CD4-positive, alpha-beta T cell treated with Interleukin-4 for 4 hours (primary cell): ENCODE data around the gene B4GALNT1.
"Not testable (repeated sequence)": the region's sequence is repeated elsewhere in the genome, so short reads cannot be mapped to it uniquely, and the experiment has no call there.

Source experiments
- DNase-seq: peaks from one replicate; pipeline ENCODE4 v3.0.0-alpha.2; 2020

B4GALNT1 gene

DNA sequence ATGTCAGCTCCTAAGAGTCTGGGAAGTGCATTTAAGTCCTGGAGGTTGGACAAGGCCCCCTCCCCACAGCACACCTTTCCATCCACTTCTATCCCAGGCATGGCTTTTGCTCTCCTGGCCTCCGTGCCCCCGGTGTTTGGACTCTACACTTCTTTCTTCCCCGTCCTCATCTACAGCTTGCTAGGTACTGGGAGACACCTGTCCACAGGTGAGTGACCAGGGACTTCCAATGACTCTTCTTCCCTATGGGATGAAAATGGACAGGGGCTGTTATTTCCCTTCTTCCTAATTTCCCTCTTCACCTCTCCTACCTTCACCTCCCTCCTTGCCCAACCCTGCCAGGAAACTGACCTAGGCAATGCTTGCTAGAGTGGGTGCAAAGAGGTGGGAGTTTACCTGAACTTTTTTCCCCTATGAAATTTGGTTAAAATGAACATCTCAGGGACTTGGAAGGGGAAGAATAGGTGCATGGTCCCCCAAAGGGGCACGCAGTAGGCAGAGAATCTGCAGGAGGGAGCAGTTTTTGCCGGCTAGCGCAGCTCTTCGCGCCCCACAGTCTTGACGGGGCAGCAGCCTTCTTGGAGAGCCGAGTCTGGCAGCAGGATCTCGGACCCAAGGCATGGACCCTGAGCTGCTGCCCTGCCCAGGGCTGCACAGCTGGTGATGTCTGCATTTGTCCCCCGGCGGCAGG is 12.6 kb downstream of the B4GALNT1 start:
- DNase-seq, result no peak

DNA sequence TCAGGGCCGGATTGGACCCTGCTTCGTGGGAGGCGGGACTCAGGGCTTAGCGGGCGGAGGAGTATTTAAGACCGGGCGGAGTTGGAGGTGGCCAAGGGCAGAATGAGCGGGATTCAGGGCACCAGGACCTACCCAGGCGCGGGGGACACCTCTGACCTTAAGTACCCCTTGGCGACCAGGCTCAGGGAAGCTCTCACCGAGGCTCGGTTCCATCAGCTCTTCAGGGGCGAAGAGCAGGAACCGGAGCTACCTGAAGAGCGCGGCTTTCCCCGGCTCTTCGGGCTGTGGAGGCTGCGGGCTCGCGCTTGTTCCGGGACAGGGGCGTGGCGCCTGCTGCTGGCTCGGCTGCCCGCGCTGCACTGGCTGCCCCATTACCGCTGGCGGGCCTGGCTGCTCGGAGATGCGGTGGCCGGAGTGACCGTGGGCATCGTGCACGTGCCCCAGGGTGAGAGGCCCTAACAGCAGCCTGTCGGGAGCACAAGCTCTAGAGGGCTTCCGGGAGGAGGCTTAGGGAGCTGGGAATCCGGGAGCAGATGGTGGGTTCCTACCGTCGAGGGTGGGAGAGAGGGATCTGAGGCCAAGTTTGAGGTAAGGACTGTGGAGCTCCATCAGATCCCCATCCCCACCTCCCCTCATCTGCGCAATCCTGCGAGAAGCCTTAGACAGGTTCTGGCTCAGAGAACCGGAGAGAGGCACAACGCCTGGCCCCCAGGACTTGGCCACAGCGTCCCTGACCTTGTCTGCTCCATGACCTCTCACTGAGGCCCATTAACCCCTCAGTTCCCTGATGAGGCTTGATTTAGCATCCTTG is 13.4 kb downstream of the B4GALNT1 start:
- no peak for DNase-seq

DNA sequence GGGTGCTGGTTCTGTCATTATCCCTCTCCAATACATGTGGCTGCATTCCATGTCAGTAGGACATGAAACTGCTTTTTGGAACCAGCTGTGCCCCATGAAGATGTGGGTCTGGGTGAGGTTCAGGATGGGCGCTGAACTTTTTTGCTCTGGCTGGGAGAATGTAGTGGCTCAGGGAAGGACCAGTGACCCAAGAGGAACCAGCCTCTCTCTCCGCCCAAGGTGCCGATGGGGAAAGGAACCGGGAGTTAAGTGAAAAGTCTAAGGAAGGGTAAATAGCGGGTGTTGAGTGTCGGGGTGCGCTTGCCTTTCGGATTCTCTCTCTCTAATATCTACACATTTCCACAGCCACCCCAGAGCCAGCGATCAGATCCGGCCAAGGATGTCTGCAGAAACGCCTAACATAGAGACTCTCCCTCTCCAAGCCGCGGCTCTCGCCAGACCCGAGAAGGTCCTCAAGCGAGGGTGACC is 14.0 kb downstream of the B4GALNT1 start:
- DNase-seq, result no peak

DNA sequence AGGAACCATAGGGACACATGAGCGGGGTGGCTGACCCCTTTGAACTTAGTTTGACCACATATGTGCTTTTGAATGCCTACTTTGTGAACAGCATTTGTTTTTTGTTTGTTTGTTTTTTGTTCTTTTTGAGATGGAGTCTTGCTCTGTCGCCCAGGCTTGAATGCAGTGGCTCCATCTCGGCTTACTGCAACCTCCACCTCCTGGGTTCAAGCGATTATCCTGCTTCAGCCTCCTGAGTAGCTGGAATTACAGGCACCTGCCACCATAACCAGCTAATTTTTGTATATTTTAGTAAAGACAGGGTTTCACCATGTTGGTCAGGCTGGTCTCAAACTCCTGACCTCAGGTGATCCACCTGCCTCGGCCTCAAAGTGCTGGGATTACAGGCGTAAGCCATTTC is 14.6 kb downstream of the B4GALNT1 start:
- DNase-seq, result not testable (repeated sequence)

DNA sequence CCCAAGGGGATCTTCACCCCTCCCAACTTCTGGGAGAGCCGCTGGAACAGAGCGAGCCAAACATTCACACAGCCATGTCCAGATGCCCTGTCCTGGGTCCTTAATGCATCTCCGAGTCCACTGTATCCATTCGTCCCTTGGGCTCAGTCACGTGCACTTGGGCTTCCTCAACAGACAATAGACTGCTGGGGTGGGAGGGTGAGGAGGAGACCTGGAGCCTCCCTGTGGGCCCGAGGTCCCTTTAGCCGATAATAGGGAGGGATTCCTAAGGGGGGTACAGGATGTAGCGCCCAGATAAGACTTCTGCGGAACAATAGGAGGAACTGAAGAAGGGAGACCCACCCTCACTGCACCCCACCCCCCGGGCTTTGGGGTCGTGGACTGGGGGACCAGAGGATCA is 15.1 kb downstream of the B4GALNT1 start:
- DNase-seq, result no peak

DNA sequence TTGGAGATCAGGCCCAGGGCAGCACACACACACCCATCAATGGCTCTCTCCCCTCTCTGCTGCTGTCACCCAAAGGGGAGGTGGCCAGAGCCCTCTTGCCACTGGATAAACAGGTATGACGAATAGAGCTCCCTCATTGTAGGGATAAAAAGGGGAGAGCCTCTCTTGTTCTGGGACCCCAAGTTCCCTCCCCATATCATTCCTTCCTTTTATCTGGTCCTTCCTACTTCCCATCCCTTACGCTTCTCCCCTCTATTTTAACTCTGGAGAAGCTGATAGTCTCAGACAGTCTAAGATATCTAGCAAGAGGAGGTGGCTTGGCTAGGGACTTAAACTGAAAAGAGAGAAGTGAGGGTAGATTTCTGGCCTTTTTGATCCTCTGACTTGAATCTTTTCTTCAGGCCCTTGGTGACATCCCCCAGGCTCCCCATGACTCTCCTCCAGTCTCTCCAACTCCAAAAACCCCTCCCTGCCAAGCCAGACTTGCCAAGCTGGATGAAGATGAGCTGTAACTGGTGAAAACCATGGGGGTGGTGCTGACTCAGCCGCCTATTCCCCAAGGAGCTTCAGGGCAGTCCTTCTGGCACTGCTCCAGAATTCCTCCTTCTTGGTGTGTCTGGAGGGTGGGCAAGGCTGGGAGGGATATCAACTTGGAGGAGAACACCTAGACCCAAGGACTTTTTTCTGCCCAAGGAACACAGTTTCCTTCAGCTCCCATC is 16.5 kb downstream of the B4GALNT1 start:
- no peak for DNase-seq

DNA sequence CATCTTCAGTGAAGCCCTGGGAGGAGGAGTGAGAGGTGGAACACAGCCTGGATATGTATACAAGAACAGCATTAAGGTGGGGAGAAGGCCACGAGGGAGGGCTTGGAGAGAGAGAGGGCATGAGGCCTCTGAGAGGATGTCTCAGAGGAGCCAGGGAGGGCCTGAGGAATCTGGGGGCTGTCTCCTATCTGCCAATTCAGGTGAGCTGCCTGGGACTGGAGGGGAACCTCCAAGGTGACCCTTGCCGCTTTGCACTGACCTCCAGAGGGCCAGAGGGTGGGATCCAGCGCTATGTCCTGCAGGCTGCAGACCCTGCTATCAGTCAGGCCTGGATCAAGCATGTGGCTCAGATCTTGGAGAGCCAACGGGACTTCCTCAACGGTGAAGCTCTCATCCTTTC is 17.4 kb downstream of the B4GALNT1 start:
- DNase-seq, result no peak

DNA sequence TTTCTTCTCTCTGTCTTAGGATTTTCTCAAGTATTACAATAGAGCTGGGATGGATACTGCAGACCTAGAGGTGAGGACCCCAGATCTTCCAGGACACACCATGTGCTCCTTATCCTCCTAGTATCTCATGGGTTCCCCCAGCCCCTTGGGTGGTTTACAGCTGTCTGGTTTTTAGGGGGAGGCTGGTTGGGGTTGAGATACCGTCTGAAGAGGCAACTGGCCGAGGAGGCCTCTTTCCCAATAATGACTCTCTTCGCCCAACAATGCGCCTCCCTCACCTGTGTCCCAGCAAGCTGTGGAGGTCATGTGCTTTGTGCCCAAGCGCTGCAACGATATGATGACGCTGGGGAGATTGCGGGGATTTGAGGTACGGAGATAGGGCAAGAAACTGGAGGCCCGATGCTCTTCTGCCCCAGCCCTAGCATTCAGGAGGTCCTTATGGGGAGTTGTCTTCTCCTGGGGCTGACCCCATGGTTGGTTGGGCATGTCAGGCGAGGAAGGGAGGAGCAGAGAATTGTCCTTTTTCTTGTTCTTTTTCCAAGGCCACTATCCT is 18.0 kb downstream of the B4GALNT1 start:
- DNase-seq, result no peak

DNA sequence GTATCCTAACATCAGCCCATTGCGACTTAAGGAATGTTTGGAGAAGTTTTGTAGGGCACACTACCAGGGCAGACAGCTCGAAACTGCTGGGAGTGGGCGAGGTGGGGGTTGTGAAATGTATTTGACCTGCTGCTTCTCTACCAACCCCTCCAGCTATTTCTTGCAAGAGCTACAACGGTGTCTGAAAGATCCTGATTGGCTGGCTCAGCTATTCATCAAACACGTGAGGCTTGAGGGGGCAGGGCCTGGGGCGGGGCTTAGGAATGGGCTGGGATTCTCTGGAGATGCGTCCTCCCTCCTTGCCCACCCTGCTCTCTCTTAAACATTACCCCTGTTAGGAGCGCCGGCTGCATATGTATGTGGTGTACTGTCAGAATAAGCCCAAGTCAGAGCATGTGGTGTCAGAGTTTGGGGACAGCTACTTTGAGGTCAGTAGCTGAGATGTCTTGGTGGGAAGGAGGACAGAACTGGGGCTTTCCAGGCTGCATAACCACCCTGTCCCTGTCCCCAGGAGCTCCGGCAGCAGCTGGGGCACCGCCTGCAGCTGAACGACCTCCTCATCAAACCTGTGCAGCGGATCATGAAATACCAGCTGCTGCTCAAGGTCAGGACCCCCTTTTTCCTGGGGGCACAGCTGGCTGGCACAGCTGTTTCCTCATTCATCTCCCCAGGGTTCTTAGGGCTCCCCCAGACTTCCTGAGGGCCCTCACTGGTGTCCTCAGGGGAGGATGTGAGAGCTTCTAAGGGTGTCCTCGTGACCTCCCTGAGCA is 18.6 kb downstream of the B4GALNT1 start:
- DNase-seq, result no peak

DNA sequence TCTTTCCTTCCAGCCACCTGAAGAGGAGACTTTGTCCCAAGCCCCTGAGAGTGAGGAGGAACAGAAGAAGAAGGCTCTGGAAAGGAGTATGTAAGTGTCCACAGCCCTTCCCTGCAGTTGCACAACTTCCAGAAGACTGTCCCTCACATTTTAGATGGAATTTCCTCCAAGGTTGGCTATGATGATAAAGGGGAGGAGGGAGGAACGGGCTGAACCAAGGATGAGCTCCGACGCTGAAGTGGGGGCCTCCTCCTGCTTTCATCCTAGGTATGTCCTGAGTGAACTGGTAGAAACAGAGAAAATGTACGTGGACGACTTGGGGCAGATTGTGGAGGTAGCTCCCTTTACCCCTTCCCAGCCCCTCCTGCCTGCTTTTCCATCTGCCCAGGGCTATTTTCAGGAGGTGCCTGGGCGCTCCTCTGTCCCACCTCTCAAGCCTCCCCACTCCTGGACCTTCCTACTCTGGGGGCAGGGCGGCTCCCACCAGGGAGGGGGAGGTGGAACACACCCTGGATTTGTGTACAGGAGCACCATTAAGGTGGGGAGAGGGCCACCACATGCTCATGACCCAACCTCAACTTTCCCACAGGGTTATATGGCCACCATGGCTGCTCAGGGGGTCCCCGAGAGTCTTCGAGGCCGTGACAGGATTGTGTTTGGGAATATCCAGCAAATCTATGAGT is 19.4 kb downstream of the B4GALNT1 start:
- DNase-seq, result no peak

DNA sequence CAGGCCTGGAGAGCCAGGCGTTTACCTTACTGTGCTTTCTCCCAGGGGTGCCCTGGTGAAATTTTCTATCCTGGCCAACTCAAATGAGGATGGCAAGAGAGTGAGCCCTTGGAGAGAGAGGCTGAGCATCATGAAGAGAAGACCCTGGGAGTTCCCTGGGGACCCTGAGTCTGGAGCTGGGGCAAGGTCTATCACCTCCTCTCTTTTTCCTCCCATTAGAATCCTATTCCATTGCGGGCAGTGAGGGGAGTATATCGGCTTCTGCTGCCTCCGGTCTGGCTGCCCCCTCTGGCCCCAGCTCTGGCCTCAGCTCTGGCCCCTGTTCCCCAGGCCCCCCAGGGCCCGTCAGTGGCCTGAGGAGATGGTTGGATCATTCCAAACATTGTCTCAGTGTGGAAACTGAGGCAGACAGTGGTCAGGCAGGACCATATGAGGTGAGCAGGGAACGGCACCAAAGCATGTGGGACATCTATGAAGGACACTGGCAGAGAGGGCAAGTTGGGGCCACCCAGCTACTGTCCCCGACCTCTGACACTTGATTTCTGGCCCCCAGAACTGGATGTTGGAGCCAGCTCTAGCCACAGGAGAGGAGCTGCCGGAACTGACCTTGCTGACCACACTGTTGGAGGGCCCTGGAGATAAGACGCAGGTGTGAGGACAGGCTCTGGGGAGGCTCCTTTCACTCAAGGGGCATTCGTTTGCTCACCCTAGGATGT is 20.1 kb downstream of the B4GALNT1 start:
- DNase-seq, result no peak

DNA sequence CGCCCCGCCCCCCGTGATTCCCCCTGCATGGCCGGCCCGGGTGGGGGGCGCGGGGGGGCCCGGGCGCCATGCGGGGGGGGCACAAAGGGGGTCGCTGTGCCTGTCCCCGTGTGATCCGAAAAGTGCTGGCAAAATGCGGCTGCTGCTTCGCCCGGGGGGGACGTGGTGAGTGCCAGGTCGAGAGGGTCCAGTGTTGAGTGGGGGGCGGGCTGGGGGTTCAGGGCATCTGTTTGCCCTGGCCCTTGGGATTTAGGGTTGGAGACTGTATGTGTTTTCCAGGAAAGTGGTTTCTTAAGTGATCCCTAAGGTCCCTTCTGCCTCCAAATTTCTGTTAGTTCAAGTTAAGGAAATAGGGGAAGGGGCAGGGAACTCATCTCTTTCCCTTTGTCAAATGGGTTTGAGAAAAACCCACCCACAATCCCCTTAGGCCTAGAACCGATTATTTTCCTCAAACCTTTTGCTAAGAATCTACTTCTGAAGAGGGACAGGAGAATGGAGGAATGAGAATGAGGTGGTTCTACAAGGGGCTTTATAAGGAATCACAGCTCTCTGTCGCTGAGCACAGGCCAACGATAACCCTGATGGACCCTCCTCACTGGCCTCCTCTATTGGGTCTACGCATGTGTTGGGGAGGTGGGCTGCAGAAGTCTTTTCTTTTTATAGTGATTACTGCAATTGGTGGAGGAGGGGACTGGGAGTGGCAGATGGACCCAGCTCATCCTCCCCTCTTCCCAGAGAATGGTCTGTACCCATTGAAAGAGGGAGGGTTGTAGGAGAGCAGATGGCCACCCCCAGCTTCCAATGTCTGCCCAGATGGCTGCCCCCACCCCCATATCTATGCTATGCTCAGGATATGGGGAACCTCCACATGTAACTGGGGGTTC is 20.9 kb downstream of the B4GALNT1 start:
- DNase-seq, result no peak

DNA sequence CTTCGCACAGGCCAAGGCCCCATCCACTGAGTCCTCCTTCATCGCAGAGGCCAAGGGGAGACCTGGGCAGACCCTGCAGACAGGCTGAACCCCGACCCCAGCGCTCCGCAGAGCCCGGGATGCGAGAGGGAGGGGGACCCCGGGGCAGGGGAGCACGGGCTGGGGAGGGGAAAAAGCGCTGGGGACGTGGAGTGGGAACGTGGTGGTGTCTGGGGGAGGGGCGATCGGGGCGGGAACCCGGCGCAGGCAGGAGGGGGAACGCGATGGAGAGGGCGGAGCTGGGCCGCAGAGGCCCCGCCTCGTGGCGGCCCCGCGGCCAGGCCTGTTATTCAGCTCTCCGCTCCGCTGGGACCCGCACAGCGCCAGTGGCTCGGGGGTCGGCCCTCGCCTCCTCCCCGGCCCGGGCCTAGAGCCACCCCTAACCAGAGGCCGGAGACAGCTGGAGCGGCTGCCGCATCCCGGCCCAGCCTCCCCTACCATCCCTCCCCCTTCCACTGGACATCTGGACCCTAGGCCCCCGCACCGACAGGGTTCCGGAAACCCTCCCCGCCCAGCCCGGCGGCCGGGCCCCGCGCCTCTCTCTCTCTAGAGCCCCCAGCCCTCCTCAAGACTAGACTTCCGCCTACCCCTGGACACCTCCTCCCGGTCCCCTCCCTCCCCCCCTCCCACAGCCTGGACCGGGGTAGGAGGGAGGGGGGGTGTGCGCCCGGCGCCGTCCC is 21.7 kb downstream of the B4GALNT1 start, which contains the start of gene ARHGEF25:
TSS of gene ARHGEF25 (plus strand) at position 328 of the 719 bp plus-strand sequence. CDS start 460 bp downstream, outside the sequence.
- no peak for DNase-seq

DNA sequence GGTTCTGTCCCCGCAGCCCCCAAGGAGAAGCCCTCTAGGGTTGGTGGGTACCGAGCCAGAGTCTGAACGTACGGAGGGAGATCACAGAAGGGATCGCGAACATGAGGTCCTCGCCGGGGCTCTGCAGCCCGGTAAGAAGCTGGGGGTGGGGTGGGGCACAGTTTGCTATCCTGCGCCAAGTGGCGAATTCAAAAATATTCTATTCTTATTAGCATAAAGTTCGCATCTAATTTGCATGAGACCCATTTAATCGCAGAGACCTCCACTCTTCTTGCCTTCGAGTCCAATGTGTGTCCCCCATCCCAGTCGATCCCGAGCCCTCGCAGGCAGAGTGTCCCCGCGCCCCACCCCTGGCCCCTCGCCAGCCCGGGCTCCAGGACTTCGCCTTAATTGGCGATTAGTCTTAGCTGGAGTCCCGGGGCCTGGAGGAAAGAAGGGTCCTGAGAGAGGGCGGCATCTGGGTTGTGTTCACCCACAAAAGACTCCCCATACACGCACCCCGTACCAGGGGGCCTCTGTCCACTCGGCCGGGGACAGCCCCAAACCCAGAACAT is 22.4 kb downstream of the B4GALNT1 start:
- no peak for DNase-seq

DNA sequence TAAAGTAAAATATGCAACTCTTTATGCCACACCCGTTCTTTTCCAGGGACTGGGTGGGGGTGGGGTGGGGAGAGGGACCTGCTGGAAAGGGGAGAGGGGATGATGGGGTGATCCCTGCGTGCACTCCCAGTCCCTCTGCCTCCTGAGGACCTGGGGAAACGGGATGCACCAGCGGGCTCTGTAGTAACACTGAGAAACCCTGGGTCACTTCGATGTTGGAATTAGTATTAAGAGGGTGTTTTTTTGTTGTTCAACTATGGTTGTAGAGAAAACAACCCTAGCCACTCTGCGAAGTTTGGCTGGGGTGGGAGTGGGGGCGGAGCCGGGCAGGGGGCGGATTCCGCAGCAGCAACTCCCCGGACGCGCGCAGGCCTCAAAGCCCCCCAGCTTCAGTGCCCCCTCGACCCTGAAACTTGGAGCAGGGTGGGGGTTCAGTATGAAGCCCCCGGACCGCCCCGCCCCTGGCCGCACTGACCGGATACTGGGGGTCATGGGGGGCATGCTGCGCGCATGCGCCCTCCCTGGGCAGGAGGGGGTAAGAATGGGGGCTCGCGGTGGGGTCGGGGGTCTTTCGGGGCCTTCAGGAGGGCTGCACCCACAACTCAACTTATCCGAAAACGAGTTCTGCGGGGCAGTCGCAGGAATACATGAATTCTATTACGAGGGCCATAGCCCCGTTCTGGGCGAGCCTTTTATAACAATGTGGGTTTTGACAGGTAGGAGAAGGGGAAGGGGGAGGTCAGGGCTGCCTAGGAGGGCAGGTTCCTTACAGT is 23.0 kb downstream of the B4GALNT1 start:
- DNase-seq, result no peak

DNA sequence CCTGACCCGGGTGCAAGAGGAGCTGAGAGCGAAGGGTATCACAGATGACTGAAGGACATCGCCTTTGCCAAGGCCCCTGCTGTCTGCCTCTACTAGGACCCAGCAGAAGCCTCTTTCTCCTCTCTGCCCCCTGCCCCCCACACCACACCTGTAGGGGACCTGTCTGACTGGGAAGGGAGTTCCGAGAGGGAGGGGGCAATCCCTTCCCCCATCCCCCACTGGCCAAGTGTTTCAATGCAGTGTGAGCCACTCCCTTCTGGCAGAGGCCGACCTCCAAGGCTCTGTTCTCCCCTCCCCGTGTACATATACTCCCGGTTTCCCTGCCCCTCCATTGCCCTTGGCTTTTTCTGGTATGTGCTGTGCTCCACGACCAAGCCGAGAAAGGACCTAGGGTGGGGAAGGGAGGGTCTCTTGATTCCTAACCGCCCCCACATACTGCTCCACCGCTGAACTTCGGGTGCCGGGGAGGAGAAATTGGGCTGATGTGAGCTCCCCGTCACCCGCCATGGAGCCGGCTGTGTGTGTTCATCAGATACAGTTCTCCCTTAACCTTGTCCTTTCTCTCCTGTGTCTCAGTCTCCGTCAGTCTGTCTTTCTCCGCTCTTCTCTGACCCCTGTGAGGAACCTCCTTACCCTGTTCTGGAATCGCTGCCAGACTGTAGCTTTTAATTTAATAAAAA is 23.8 kb downstream of the B4GALNT1 start:
- no peak for DNase-seq

DNA sequence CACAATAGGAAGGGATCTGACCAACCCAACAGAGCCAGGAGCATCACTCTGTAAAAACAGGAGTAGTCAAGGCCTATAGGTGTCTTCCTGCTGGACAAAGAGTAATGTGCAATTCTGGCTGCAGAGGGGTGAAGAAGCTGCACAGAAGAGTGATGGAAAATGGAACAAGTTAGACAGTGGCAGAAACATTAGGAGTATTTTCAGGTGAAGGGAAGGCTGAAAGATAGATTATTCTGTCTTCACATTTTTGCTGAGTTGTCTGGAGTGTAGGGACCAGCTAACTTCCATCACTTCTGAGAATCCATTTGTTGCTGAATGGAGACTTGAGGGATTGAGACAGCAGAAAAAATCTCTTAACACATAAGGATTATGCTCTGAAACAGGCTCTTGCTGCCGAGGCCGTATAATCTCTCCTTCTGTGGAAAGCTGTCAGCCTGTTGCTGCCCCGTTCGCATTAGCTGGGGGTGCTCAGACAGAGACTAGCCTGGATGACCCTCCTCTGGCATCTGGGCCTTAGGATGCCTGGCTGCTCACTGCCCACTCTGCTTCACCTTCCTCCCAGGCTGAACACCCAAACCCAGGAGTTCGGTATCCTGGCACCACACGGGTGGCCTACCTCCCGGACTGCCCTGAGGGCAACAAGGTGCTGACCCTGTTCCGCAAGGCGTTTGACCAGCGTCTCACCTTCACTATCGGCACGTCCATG is 24.9 kb downstream of the B4GALNT1 start:
- no peak for DNase-seq
